DND-41 (cell line): ENCODE results near the gene MAOB.

ENCODE experiments used
- ATAC-seq: fragments of 200-7000 bp; cut with Tn5 transposase; 3 replicates; pipeline ENCODE4 v1.9.1; 2021; ENCODE audit warnings: low read depth; ENCODE audit not compliant: insufficient read depth
- DNase-seq: peaks from one replicate; pipeline ENCODE4 v3.0.0-alpha.2; 2020
- H2AFZ ChIP-seq: 2 replicates; pipeline ENCODE4 v1.6.0; 2012; ENCODE audit warnings: low read depth, low read length
- H3K27ac ChIP-seq: 2 replicates; pipeline ENCODE4 v1.5.1; 2012; ENCODE audit warnings: low read length, inconsistent platforms
- H3K27me3 ChIP-seq: fragments of 200-600 bp; sonication (generic); 2 replicates; pipeline ENCODE4 v1.6.0; 2012; ENCODE audit warnings: low read length, mild to moderate bottlenecking, inconsistent platforms; ENCODE audit not compliant: insufficient read depth, poor library complexity
- H3K36me3 ChIP-seq: 2 replicates; pipeline ENCODE4 v1.5.1; 2012; ENCODE audit warnings: low read length, inconsistent platforms; ENCODE audit not compliant: insufficient read depth
- H3K4me1 ChIP-seq: 2 replicates; pipeline ENCODE4 v1.5.1; 2012; ENCODE audit warnings: mild to moderate bottlenecking, low read length; ENCODE audit not compliant: insufficient read depth
- H3K4me2 ChIP-seq: 2 replicates; pipeline ENCODE4 v1.6.0; 2012; ENCODE audit warnings: mild to moderate bottlenecking, moderate library complexity, low read length, inconsistent platforms; ENCODE audit not compliant: insufficient read depth
- H3K4me3 ChIP-seq, 2 experiments: fragments of 200-600 bp in 1 of 2; shearing (Covaris generic) in 1 of 2; 2 replicates each; pipeline ENCODE4 v1.5.1; 2012 to 2016; ENCODE audit warnings: inconsistent platforms in 2 of 2, low read length in 2 of 2, mild to moderate bottlenecking in 2 of 2, low read depth in 1 of 2, moderate library complexity in 1 of 2
- H3K79me2 ChIP-seq: 2 replicates; pipeline ENCODE4 v1.6.0; 2012; ENCODE audit warnings: low read length, inconsistent platforms; ENCODE audit not compliant: insufficient read depth
- H3K9ac ChIP-seq: 2 replicates; pipeline ENCODE4 v1.6.0; 2012; ENCODE audit warnings: low read depth, mild to moderate bottlenecking, inconsistent platforms, low read length, moderate library complexity
- H3K9me3 ChIP-seq: 2 replicates; pipeline ENCODE4 v1.5.1; 2012; ENCODE audit warnings: low read length, moderate library complexity, mild to moderate bottlenecking, inconsistent platforms; ENCODE audit not compliant: insufficient read depth, severe bottlenecking
- H4K20me1 ChIP-seq: 2 replicates; pipeline ENCODE4 v1.6.0; 2012; ENCODE audit warnings: low read length; ENCODE audit not compliant: insufficient read depth
- CTCF ChIP-seq: IDR thresholded peaks from 2 replicates; pipeline ENCODE4 v1.5.1; 2012; ENCODE audit warnings: borderline replicate concordance, low read length, moderate library complexity, mild to moderate bottlenecking; ENCODE audit not compliant: poor library complexity, severe bottlenecking; ENCODE audit errors: extremely low read depth
- EZH2 ChIP-seq: IDR thresholded peaks from 3 replicates; pipeline ENCODE4 v1.6.1; 2012; ENCODE audit warnings: borderline replicate concordance, low read depth, mild to moderate bottlenecking, moderate library complexity, low read length, inconsistent platforms; ENCODE audit not compliant: severe bottlenecking

The MAOB gene

GRCh38 chrX:43741843-43742573 is 140.2 kb downstream of the MAOB start:
- Histone ChIP-seq H3K27ac (no peak overlapping the region), H3K36me3 (no peaks in the 10 kb centered on the region), H3K9ac (no peak overlapping the region), H3K4me1 (no peaks in the 10 kb centered on the region), H3K79me2 (no peaks in the 10 kb centered on the region), H3K27me3 (no peaks in the 10 kb centered on the region), H3K9me3 (no peaks in the 10 kb centered on the region), H3K4me3 (no peak overlapping the region), H4K20me1 (no peaks in the 10 kb centered on the region), H3K4me2 (no peak overlapping the region), H2AFZ (no peak overlapping the region)
- no peak for ATAC-seq
- no peak for DNase-seq
- TF ChIP-seq CTCF (no peak), EZH2 (no peak)

DNA sequence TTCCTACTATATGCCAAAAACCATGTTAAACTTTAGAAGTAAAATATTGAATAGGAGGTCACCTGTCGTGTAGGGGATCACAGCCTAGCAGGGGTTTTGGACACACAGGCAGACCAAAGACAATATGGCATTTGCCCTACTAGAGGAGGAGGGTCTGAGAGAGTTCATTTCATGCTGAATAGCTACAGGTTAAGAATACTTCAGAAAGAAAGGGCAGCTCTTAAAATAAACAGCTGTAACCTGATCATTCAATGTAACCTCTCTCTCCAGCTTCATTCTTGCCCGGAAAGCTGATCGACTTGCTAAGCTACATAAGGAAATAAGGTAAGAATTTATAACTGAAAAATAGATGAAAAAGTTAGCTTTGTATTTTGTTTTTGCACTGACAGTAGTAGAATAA is 146.3 kb downstream of the MAOB start:
- Histone ChIP-seq H3K27me3 (no peaks in the 10 kb centered on the region), H3K27ac (no peak overlapping the region), H2AFZ (no peak overlapping the region), H4K20me1 (no peaks in the 10 kb centered on the region), H3K9ac (no peak overlapping the region), H3K36me3 (no peaks in the 10 kb centered on the region), H3K4me3 (no peak overlapping the region), H3K9me3 (no peaks in the 10 kb centered on the region), H3K79me2 (no peaks in the 10 kb centered on the region), H3K4me1 (no peaks in the 10 kb centered on the region), H3K4me2 (no peak overlapping the region)
- DNase-seq, result no peak
- TF ChIP-seq EZH2, result no peak
- no peak for TF ChIP-seq CTCF
- ATAC-seq, result no peak

DNA sequence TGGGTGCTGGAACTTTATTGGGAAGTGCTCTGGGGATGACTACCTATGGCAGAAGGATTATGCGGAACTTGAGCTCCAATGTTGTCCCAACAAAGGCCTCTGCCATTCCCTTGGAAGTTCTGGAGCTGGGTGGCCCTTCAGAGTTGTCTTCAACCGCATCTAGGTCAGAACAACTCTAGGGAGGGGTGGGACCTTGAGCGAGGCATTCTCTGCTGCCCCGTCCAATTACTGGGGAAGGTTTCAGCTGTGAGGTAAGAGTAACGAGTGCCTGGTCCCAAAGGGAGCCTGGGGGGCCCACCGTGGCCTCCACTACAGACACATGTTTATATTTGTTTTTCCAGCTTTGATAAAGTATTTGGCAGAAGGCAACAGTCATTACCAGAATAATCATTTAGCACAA is 146.7 kb downstream of the MAOB start:
- H3K79me2 ChIP-seq, result no peaks in the 10 kb centered on the region
- no peak for TF ChIP-seq CTCF
- no peak for TF ChIP-seq EZH2
- no peak overlapping the region for H3K27ac ChIP-seq
- ATAC-seq (no peak), DNase-seq (no peak)
- no peaks in the 10 kb centered on the region for H3K9me3 ChIP-seq
- no peak overlapping the region for H2AFZ ChIP-seq
- no peak overlapping the region for H3K4me2 ChIP-seq
- H3K4me3 ChIP-seq, result no peak overlapping the region
- no peaks in the 10 kb centered on the region for H3K27me3 ChIP-seq
- no peaks in the 10 kb centered on the region for H3K36me3 ChIP-seq
- no peaks in the 10 kb centered on the region for H4K20me1 ChIP-seq
- H3K9ac ChIP-seq, result no peak overlapping the region
- no peaks in the 10 kb centered on the region for H3K4me1 ChIP-seq
